HL-60 (cell line): ENCODE measurements around the gene PHPT1.
A peak's percentile ranks its signal among the peaks of the same experiment; 100 is the strongest.

Experiments
- DNase-seq, 2 experiments: peaks; one replicate each; pipeline ENCODE4 v3.0.0-alpha.2; 2010 to 2020; ENCODE audit warnings: low read depth in 1 of 2, low spot score in 1 of 2
- H3K27ac ChIP-seq: fragments of 250-450 bp; sonication (Bioruptor Pico); replicated peaks from 2 replicates; pipeline ENCODE4 v1.5.1; 2020; ENCODE audit warnings: mild to moderate bottlenecking, moderate library complexity
- H3K27me3 ChIP-seq: fragments of 250-450 bp; sonication (Bioruptor Pico); 2 replicates; pipeline ENCODE4 v1.5.1; 2021; ENCODE audit warnings: mild to moderate bottlenecking, moderate library complexity; ENCODE audit not compliant: insufficient read depth, poor library complexity, severe bottlenecking
- H3K4me3 ChIP-seq: replicated peaks from 2 replicates; pipeline ENCODE4 v1.5.1; 2011; ENCODE audit warnings: mild to moderate bottlenecking, control low read depth, low read length; ENCODE audit not compliant: insufficient read depth
- GABPA ChIP-seq: IDR thresholded peaks from 2 replicates; pipeline ENCODE4 v1.6.1; 2012; ENCODE audit warnings: low read depth
- POLR2AphosphoS5 ChIP-seq: IDR thresholded peaks from 2 replicates; pipeline ENCODE4 v1.6.1; 2012; ENCODE audit warnings: low read depth
- SPI1 ChIP-seq: IDR thresholded peaks from 2 replicates; pipeline ENCODE4 v1.6.1; 2012; ENCODE audit warnings: low read depth, mild to moderate bottlenecking, borderline replicate concordance
- TF ChIP-seq, protein P1 (sequence below): IDR thresholded peaks from 2 replicates; pipeline ENCODE4 v1.6.1; 2012; ENCODE audit warnings: low read depth; ENCODE audit not compliant: insufficient replicate concordance
- TF ChIP-seq, protein P2 (sequence below): IDR thresholded peaks from one replicate; pipeline ENCODE4 v1.5.1; 2011; ENCODE audit warnings: low read length, control low read depth, inconsistent platforms; ENCODE audit not compliant: insufficient read depth

PHPT1 gene

DNA sequence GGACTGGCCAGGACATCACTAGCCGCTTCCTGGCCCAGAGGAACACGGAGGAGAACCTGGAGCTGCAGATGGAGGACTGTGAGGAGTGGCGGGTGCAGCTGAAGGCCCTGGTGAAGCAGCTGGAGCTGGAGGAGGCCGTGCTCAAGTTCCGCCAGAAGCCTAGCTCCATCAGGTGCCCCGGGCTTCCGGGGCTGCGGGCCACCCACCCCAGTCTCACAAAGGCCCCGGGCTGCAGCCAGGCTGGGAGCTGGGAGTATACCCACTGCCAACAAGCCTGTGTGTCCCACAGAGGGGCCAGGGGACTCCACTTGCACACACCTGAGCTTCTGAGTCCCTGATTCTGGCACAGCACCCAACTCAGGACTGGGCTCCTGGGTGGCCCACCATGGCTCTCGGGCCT, 43.1 kb upstream of the PHPT1 start:
- Histone ChIP-seq H3K27ac (no peak overlapping the region), H3K4me3 (no peak overlapping the region), H3K27me3 (peaks cover 3% of the 10 kb centered on the region)
- TF ChIP-seq, protein P1, sequence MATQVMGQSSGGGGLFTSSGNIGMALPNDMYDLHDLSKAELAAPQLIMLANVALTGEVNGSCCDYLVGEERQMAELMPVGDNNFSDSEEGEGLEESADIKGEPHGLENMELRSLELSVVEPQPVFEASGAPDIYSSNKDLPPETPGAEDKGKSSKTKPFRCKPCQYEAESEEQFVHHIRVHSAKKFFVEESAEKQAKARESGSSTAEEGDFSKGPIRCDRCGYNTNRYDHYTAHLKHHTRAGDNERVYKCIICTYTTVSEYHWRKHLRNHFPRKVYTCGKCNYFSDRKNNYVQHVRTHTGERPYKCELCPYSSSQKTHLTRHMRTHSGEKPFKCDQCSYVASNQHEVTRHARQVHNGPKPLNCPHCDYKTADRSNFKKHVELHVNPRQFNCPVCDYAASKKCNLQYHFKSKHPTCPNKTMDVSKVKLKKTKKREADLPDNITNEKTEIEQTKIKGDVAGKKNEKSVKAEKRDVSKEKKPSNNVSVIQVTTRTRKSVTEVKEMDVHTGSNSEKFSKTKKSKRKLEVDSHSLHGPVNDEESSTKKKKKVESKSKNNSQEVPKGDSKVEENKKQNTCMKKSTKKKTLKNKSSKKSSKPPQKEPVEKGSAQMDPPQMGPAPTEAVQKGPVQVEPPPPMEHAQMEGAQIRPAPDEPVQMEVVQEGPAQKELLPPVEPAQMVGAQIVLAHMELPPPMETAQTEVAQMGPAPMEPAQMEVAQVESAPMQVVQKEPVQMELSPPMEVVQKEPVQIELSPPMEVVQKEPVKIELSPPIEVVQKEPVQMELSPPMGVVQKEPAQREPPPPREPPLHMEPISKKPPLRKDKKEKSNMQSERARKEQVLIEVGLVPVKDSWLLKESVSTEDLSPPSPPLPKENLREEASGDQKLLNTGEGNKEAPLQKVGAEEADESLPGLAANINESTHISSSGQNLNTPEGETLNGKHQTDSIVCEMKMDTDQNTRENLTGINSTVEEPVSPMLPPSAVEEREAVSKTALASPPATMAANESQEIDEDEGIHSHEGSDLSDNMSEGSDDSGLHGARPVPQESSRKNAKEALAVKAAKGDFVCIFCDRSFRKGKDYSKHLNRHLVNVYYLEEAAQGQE = no peak
- TF ChIP-seq SPI1 = no peak
- TF ChIP-seq GABPA = no peak
- TF ChIP-seq POLR2AphosphoS5 = no peak
- TF ChIP-seq, protein P2, sequence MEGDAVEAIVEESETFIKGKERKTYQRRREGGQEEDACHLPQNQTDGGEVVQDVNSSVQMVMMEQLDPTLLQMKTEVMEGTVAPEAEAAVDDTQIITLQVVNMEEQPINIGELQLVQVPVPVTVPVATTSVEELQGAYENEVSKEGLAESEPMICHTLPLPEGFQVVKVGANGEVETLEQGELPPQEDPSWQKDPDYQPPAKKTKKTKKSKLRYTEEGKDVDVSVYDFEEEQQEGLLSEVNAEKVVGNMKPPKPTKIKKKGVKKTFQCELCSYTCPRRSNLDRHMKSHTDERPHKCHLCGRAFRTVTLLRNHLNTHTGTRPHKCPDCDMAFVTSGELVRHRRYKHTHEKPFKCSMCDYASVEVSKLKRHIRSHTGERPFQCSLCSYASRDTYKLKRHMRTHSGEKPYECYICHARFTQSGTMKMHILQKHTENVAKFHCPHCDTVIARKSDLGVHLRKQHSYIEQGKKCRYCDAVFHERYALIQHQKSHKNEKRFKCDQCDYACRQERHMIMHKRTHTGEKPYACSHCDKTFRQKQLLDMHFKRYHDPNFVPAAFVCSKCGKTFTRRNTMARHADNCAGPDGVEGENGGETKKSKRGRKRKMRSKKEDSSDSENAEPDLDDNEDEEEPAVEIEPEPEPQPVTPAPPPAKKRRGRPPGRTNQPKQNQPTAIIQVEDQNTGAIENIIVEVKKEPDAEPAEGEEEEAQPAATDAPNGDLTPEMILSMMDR = no peak
- no peak for DNase-seq

DNA sequence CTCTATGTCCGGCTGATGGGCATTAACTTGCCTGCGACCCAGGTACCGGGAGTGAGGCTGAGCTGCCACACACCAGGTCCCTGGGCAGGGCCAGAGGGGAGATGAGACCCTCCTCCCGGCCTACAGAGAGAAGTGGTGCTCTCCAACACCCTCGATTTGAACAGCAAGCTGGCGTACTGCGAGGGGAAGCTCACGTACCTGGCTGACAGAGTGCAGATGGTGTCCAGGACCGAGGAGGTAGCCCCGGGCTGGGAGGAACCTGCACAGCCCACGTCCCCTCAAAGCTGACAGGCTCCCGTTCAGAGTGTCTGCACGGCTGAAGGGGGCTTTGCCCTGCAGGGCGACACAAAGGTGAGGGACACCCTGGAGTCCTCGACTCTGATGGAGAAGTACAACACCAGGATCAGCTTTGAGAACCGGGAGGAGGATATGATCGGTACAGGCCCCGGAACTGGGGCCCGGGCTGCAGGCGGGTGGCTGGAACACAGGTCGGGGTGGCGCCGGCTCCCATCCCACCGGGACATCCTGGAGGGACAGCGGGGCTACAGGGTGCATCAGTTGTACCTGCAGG, 42.5 kb upstream of the PHPT1 start:
- H3K27ac ChIP-seq = peak overlapping the region; percentile 87
- no peak for DNase-seq
- TF ChIP-seq GABPA (no peak), SPI1 (no peak), POLR2AphosphoS5 (no peak)
- TF ChIP-seq, protein P2 = no peak
- TF ChIP-seq, protein P1 = no peak
- H3K27me3 ChIP-seq = no peaks in the 10 kb centered on the region
- peak overlapping the region; percentile 83 for H3K4me3 ChIP-seq

DNA sequence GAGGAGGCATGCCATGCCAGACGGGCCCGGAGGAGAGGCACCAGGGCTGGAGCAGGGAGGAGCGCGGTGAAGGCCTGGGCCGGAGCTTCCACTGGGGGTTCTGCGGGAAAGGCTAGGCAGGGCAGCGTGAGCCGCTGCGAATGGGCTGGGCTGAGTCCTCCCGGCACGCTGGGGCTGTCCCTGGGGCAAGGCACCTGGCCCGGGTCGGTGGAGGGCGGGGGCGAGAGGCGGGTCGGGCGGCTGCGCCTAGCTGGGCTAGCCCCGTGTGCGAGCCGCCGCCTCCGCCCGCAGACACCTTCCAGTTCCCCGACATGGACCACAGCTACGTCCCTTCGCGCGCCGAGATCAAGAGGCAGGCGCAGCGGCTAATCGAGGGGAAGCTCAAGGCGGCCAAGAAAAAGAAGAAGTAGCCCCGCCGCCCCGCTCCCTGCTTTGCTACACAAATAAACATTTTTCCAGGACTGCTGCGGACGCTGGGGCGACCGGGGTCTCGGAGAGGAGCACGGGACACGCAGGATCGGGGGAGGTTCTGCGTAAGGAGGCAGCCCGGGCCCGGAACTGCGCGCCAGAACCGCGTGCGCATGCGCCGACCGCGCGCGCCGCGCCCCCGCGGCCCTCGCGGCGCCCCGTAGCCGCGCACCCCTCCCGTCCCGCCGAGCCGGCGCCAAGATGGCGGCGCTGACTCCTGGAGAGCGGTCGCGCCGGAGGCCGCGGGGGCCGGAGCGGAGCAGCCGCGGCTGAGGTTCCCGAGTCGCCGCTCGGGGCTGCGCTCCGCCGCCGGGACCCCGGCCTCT, 41.7 kb upstream of the PHPT1 start, which contains the start of gene RABL6:
TSS of gene RABL6 (plus strand) at position 668 of the 794 bp plus-strand sequence. CDS start 249 bp downstream, outside the sequence.
- Histone ChIP-seq H3K27ac (peak within 1 kb of the TSS; percentile 87), H3K27me3 (no peaks in the 10 kb centered on the region), H3K4me3 (peak within 1 kb of the TSS; percentile 83)
- peak; percentile 64 to 78 for DNase-seq
- TF ChIP-seq, protein P2 = no peak
- peak; percentile 80 for TF ChIP-seq POLR2AphosphoS5
